Ovary (tissue), 9 donors: ENCODE measurements around the gene CD207. TPM values are rescaled to one million over a fixed set of nuclear protein-coding genes. Genes with fewer than 3 reads are reported as not detected.

Experiments used
- DNase-seq, 5 donors: peaks; one replicate each; pipeline ENCODE4 v3.0.0-alpha.2; 2019 to 2020
- H3K27ac ChIP-seq, 2 donors: fragments of 200-600 bp; one replicate each; pipeline versions ENCODE4 v1.5.1 to v1.8.0; 2019 to 2022
- H3K27me3 ChIP-seq: fragments of 200-600 bp; one replicate; pipeline ENCODE4 v1.8.0; 2022
- H3K36me3 ChIP-seq: fragments of 200-600 bp; sonication (generic); one replicate; pipeline ENCODE4 v1.5.1; 2019
- H3K4me1 ChIP-seq: one replicate; pipeline ENCODE4 v1.8.1; 2013; ENCODE audit warnings: mild to moderate bottlenecking, moderate library complexity; ENCODE audit not compliant: insufficient read depth
- H3K4me3 ChIP-seq: fragments of 200-600 bp; sonication (generic); one replicate; pipeline ENCODE4 v1.5.1; 2017
- H3K9me3 ChIP-seq, 2 donors: fragments of 200-600 bp in 1 of 2; sonication (generic) in 1 of 2; one replicate each; pipeline versions ENCODE4 v1.5.1 to v1.8.1; 2013 to 2019; ENCODE audit warnings: mild to moderate bottlenecking in 1 of 2, moderate library complexity in 1 of 2
- CTCF ChIP-seq, 3 donors: fragments of 450-650 bp in 2 of 3; fragments of 200-600 bp in 1 of 3; IDR thresholded peaks; one replicate each; pipeline versions ENCODE4 v1.5.1 to v1.8.0; 2016 to 2022; ENCODE audit warnings: antibody characterized with exemption in 3 of 3, mild to moderate bottlenecking in 1 of 3
- EP300 ChIP-seq: sonication (generic); formaldehyde crosslinking; IDR thresholded peaks from one replicate; pipeline ENCODE4 v1.6.1; 2017; ENCODE audit warnings: antibody characterized with exemption
- POLR2A ChIP-seq: fragments of 450-650 bp; IDR thresholded peaks from one replicate; pipeline ENCODE4 v1.6.1; 2017; ENCODE audit warnings: antibody characterized with exemption, mild to moderate bottlenecking, moderate library complexity
- WGBS, 3 donors: extraction: QIAGEN DNeasy Blood & Tissue Kit in 1 of 3; methylation state at CpG; one replicate each; pipeline versions ENCODE4 v1.1.5 to v1.1.7; 2013 to 2017; 5-methylcytosine and 5-hydroxymethylcytosine counted together
- intact Hi-C, 4 donors: fragments of 100-400 bp; cut with DNase I; formaldehyde crosslinking; loops; one replicate each; pipeline versions ENCODE4 v1.11.0 to v1.15.1; 2022 to 2023
- polyA plus RNA-seq, 2 donors: library from polyadenylated mRNA; stranded (reverse); fragments of 200-250 nt in 1 of 2; fragments of 350-450 nt in 1 of 2; fragmentation: Illumina TruSeq in 1 of 2; extraction: RNeasy Lipid Tissue Mini Kit (QIAGEN cat#74804) in 1 of 2; gene quantifications; one replicate each; pipeline ENCODE4 v1.2.3, GENCODE V29; 2013 to 2014
- total RNA-seq, 7 donors: library from RNA; depleted of rRNA in 2 of 7; stranded (reverse); fragments of >200 nt in 2 of 7; fragmentation: NEBNext Ultra II Directional in 3 of 7; extraction: Animal tissue kit (Norgen Biotek cat#: 25700) in 3 of 7; gene quantifications; one replicate each; pipeline versions ENCODE4 v1.1.0 to v1.2.4, GENCODE V29; 2016 to 2023
- donor health status: DM: no; HTN: no; CAD: no; lungs with moderate emphysema.
- donor health status: DM: no; HTN: no; CAD: no.
- donor health status: Bipolar disorder and iron deficiency.
- donor health status: DM: yes; HTN: yes; CAD: no.
- donor health status: DM: no; HTN: no; CAD: no.
- donor health status: DM: yes; HTN: yes; CAD: no.

CD207 gene
- total and polyA plus RNA-seq, 9 donors, result 0.13 to 1.5 (median 0.40) TPM; not detected in 2

DNA sequence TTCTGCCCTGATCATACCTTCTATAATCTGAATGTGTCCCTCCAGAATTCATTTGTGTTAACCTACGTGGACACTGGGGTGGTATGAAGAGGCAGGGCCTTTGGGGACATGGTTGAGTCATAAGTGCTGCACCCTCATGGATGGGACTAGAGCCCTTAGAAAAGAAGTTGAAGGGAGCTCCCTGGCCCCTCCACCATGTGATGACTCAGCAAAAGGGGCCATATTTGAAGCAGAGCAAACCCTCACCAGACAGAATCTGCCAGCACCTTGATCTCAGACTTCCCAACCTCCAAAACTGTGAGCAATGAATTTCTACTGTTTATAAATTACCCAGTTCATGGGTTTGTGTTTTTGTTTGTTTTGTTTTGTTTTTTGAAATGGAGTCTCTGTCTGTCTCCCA, 33.4 kb upstream of the CD207 start:
- Histone ChIP-seq H3K36me3 (no peaks in the 10 kb centered on the region), H3K9me3 (no peaks in the 10 kb centered on the region), H3K4me1 (peaks cover 4% of the 10 kb centered on the region), H3K27ac (no peak overlapping the region), H3K27me3 (no peaks in the 10 kb centered on the region), H3K4me3 (no peak overlapping the region)
- intact Hi-C loops, result no loop called here
- DNase-seq, result no peak
- 79 to 87% (median 82%) methylated on average over 1 of the region's 1 CpG for WGBS, 3 donors
- TF ChIP-seq POLR2A (no peak), EP300 (no peak), CTCF (IDR thresholded peaks at IDR 0.05) (no peak)

DNA sequence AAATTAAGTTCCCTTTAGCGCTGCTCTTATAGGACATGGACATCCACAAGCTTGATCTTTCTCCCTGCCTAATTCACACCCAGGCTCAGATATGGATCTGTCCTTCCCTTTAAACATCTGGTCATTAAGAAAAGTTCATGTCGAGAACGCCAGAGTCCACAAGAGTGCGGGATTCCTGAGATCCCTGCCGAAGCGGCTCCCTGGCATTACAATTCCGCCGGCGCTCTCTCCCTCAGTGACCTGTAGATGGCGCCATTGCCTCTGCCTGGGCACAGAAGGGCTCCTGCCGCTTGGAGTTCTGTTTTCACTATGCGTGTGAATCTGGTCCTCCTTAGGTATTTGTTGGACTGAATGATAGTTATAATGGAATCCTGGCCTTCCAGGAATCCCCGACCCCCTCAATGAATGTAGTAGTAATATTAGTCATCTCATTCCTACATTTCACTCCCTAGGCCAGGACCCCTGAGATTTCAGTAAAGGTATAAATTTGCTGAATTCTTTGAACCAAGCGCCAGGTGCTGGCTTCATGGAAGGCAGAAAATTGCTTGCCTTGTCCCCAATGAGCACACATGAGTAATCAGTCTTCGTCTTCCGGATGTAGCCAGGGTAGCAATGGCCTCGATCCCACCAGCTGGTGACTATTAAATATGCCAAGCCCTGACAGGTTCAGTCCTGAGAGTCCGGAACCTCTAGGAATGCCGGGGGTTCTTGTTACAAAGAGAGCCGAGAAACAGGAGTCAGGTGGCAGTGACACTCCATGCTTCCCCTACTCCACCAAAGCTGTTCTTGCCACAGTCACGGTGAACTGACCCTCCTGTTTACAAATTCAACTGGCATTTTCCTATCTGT, 26.4 kb upstream of the CD207 start:
- no peaks in the 10 kb centered on the region for H3K27me3 ChIP-seq
- WGBS, 3 donors, result 16 to 21% (median 20%) methylated on average over 21 of the region's 21 CpGs

DNA sequence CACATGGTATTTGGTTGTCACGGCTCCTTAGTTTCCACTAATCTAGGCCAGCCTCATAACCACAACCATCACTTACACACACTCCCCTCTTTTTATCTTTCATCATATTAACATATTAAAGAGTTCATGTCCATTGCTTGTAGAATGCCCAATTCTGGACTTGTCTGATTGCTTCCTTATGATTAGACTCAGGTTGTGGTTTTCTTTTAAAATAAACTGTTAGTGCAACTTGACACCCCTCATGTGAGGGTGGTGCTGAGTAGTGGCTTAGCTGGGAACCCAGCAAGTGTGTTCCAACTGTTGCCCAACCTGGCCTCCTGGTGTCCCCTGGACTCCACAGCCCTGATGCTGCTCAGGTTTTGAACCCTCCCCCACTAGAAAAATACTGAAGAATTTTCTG, 20.1 kb upstream of the CD207 start:
- TF ChIP-seq POLR2A (no peak), EP300 (no peak), CTCF (IDR thresholded peaks at IDR 0.05) (no peak)
- no peak for DNase-seq
- Histone ChIP-seq H3K4me3 (no peak overlapping the region), H3K36me3 (no peaks in the 10 kb centered on the region), H3K4me1 (no peaks in the 10 kb centered on the region), H3K27ac (no peak overlapping the region), H3K9me3 (no peaks in the 10 kb centered on the region), H3K27me3 (no peaks in the 10 kb centered on the region)
- 26 to 59% (median 54%) methylated on average over 1 of the region's 1 CpG for WGBS, 3 donors
- intact Hi-C loops, result no loop called here

More for the DNA sequence above, 26.4 kb upstream of the CD207 start:
- Histone ChIP-seq H3K27ac (no peak overlapping the region), H3K36me3 (no peaks in the 10 kb centered on the region), H3K4me1 (no peaks in the 10 kb centered on the region), H3K4me3 (no peak overlapping the region), H3K9me3 (no peaks in the 10 kb centered on the region)
- peak; percentile 56 to 83 (median 72) for DNase-seq
- TF ChIP-seq CTCF (IDR thresholded peaks at IDR 0.05) (peak in 2 of 3 donors; percentile 34 to 36), POLR2A (no peak)
- intact Hi-C loops, result no loop called here

GRCh38 chr2:70854411-70854810, 18.8 kb upstream of the CD207 start:
- H3K36me3 ChIP-seq, result no peaks in the 10 kb centered on the region
- no peaks in the 10 kb centered on the region for H3K27me3 ChIP-seq
- no peaks in the 10 kb centered on the region for H3K4me1 ChIP-seq
- WGBS, 3 donors, result 84 to 91% (median 86%) methylated on average over 4 of the region's 4 CpGs
- no peak overlapping the region for H3K27ac ChIP-seq
- H3K4me3 ChIP-seq, result no peak overlapping the region
- no peak for TF ChIP-seq CTCF (IDR thresholded peaks at IDR 0.05)
- TF ChIP-seq EP300, result no peak
- no peak for TF ChIP-seq POLR2A
- intact Hi-C loops, result no loop called here
- H3K9me3 ChIP-seq, result no peaks in the 10 kb centered on the region
- DNase-seq, result no peak
